Adrenal gland (tissue), 5 donors: Measurements from ENCODE around the gene HOXC9.

Source experiments
- POLR2A ChIP-seq, 2 donors: fragments of 450-650 bp; IDR thresholded peaks; one replicate each; pipeline ENCODE4 v1.6.1; 2017; ENCODE audit warnings: antibody characterized with exemption in 2 of 2, mild to moderate bottlenecking in 2 of 2, moderate library complexity in 1 of 2
- TF ChIP-seq, protein P1 (sequence below), 6 experiments: fragments of 450-650 bp in 4 of 6; fragments of 200-600 bp in 2 of 6; sonication (generic) in 1 of 6; IDR thresholded peaks; 1 replicate in 5 of 6; 2 replicates in 1 of 6; pipeline versions ENCODE4 v1.5.1 to v1.8.0; 2016 to 2021; ENCODE audit warnings: antibody characterized with exemption in 6 of 6, mild to moderate bottlenecking in 2 of 6, moderate library complexity in 1 of 6
- donor health status: DM: no; HTN: no; CAD: no.

DNA sequence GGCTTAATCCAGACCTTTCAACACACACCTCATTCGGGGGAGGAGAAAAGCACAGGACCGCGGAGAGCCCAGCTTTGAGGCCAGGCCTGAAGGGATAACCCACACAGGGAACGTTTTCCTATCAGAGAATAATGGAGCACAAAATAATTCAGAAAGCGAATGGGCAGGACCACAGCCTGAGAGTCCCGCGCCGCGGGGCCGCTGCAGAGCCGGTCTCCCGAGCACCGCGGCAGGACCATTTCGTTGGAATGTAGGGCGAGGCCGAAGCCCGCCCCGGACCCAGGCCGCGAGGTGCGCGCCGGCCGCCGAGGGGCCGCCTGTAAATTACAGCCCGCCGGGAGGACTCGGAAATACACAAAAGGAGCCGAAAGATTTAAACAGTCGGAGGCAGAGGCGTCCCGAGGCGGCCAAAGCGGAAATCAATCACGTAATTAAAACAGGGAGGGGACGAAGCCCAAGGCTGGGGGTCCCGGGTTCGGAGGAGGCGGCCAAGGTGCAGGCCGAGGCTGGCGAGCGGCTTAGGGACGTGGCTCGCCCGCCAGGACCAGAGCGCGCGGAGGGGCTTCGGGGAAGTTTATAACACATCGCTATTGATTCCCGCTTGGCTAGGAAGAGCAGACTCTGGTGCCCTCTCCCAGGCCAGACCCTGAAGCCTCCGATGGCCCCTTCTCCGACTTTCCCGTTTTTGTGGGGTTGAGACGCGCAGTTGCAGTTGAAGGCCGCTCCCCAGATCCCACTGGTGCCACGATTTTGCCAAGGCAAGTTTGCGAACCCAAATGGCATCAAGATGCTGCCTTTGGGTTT is 47.4 kb downstream of the HOXC9 start:
- TF ChIP-seq, protein P1, sequence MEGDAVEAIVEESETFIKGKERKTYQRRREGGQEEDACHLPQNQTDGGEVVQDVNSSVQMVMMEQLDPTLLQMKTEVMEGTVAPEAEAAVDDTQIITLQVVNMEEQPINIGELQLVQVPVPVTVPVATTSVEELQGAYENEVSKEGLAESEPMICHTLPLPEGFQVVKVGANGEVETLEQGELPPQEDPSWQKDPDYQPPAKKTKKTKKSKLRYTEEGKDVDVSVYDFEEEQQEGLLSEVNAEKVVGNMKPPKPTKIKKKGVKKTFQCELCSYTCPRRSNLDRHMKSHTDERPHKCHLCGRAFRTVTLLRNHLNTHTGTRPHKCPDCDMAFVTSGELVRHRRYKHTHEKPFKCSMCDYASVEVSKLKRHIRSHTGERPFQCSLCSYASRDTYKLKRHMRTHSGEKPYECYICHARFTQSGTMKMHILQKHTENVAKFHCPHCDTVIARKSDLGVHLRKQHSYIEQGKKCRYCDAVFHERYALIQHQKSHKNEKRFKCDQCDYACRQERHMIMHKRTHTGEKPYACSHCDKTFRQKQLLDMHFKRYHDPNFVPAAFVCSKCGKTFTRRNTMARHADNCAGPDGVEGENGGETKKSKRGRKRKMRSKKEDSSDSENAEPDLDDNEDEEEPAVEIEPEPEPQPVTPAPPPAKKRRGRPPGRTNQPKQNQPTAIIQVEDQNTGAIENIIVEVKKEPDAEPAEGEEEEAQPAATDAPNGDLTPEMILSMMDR (IDR thresholded peaks at IDR 0.05), result no peak
- TF ChIP-seq POLR2A (IDR thresholded peaks at IDR 0.05), result no peak
